HCT116 (cell line): ENCODE results near the gene CCDC148.

Experiments
- EZH2 ChIP-seq: fragments of 200-600 bp; sonication (generic); IDR thresholded peaks from 2 replicates; pipeline ENCODE4 v1.6.1; 2017; ENCODE audit warnings: antibody characterized with exemption, mixed run types
- MAX ChIP-seq: IDR thresholded peaks from 2 replicates; pipeline ENCODE4 v1.6.1; 2012
- POLR2A ChIP-seq: IDR thresholded peaks from 2 replicates; pipeline ENCODE4 v1.7.0; 2011; ENCODE audit warnings: borderline replicate concordance; ENCODE audit not compliant: insufficient read depth, insufficient read length; ENCODE audit errors: extremely low read depth
- POLR2AphosphoS5 ChIP-seq: IDR thresholded peaks from 2 replicates; pipeline ENCODE4 v1.6.1; 2011; ENCODE audit warnings: mild to moderate bottlenecking, low read depth, low read length, moderate library complexity
- RAD21 ChIP-seq: IDR thresholded peaks from 2 replicates; pipeline ENCODE4 v1.6.1; 2012; ENCODE audit warnings: low read depth, mild to moderate bottlenecking
- SIN3A ChIP-seq: IDR thresholded peaks from 2 replicates; pipeline ENCODE4 v1.6.1; 2012; ENCODE audit warnings: low read depth
- YY1 ChIP-seq: IDR thresholded peaks from 2 replicates; pipeline ENCODE4 v1.6.1; 2011; ENCODE audit warnings: low read length, low read depth, moderate library complexity, mild to moderate bottlenecking; ENCODE audit not compliant: insufficient replicate concordance; ENCODE audit errors: extremely low read depth
- ZFX ChIP-seq: fragments of 450-650 bp; IDR thresholded peaks from 2 replicates; pipeline ENCODE4 v1.6.1; 2017
- ZNF274 ChIP-seq: fragments of 200-500 bp; sonication (Bioruptor generic); IDR thresholded peaks from 2 replicates; pipeline ENCODE4 v1.6.1; 2014; ENCODE audit warnings: mild to moderate bottlenecking, low read depth, low read length, inconsistent platforms
- TF ChIP-seq, protein P1 (sequence below), 3 experiments: fragments of 200-600 bp in 1 of 3; sonication (generic) in 1 of 3; IDR thresholded peaks in 2 of 3; conservative IDR thresholded peaks in 1 of 3; 2 replicates each; pipeline ENCODE4 v1.5.1; 2012 to 2017; ENCODE audit warnings: low read depth in 2 of 3, low read length in 2 of 3, antibody characterized with exemption in 1 of 3, borderline replicate concordance in 1 of 3, control low read depth in 1 of 3, mild to moderate bottlenecking in 1 of 3, mixed read lengths in 1 of 3, mixed run types in 1 of 3, moderate library complexity in 1 of 3; ENCODE audit not compliant: insufficient read depth in 1 of 3
- TF ChIP-seq, protein P2 (sequence below): IDR thresholded peaks from 2 replicates; pipeline ENCODE4 v1.6.1; 2012

DNA sequence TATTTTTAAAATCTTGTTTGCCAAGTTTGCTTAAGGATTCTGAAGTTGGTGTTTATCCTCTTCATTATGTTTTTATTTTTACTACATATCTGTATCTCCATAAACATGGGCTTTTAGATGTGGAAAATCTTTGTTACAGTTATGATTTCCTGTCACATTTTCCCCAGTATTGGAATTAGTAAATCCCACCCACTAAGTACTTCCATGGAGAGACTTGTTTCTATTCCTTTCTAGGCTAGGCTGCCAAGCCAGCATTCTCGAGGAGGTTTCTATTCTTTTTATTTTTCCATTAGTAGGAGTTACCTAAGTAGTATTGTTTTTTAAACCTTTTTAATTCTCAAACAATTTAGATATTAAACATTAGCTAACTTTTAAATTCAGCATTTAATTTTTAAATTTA is 22.3 kb upstream of the CCDC148 start:
- TF ChIP-seq, protein P1, sequence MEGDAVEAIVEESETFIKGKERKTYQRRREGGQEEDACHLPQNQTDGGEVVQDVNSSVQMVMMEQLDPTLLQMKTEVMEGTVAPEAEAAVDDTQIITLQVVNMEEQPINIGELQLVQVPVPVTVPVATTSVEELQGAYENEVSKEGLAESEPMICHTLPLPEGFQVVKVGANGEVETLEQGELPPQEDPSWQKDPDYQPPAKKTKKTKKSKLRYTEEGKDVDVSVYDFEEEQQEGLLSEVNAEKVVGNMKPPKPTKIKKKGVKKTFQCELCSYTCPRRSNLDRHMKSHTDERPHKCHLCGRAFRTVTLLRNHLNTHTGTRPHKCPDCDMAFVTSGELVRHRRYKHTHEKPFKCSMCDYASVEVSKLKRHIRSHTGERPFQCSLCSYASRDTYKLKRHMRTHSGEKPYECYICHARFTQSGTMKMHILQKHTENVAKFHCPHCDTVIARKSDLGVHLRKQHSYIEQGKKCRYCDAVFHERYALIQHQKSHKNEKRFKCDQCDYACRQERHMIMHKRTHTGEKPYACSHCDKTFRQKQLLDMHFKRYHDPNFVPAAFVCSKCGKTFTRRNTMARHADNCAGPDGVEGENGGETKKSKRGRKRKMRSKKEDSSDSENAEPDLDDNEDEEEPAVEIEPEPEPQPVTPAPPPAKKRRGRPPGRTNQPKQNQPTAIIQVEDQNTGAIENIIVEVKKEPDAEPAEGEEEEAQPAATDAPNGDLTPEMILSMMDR (IDR thresholded peaks at IDR 0.05 in 2 of 3, conservative IDR thresholded peaks at IDR 0.05 in 1 of 3; ENCODE audit: borderline replicate concordance in 1 of 3, insufficient read depth in 1 of 3, low read depth in 2 of 3, low read length in 2 of 3) = no peak
- no peak for TF ChIP-seq POLR2AphosphoS5
- TF ChIP-seq MAX = no peak
- TF ChIP-seq ZNF274 = no peak
- TF ChIP-seq EZH2 = no peak
- TF ChIP-seq POLR2A = no peak
- no peak for TF ChIP-seq YY1
- TF ChIP-seq, protein P2, sequence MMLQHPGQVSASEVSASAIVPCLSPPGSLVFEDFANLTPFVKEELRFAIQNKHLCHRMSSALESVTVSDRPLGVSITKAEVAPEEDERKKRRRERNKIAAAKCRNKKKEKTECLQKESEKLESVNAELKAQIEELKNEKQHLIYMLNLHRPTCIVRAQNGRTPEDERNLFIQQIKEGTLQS = no peak
- TF ChIP-seq SIN3A = no peak
- TF ChIP-seq RAD21 = no peak
- TF ChIP-seq ZFX = no peak
